Measurements from ENCODE around the gene CD47.

- TF ChIP-seq CTCF (IDR thresholded peaks at IDR 0.05; ENCODE audit: borderline replicate concordance, extremely low read depth, low read length, poor library complexity, severe bottlenecking) (no peak), EZH2 (IDR thresholded peaks at IDR 0.05; ENCODE audit: borderline replicate concordance, low read depth, low read length, severe bottlenecking) (no peak)
Observed at GRCh38 chr3:108096532-108097321, 5.9 kb upstream of the CD47 start.

Measured in DND-41 (cell line).